ENCODE results near the gene G6PC3.

The G6PC3 gene

DNA sequence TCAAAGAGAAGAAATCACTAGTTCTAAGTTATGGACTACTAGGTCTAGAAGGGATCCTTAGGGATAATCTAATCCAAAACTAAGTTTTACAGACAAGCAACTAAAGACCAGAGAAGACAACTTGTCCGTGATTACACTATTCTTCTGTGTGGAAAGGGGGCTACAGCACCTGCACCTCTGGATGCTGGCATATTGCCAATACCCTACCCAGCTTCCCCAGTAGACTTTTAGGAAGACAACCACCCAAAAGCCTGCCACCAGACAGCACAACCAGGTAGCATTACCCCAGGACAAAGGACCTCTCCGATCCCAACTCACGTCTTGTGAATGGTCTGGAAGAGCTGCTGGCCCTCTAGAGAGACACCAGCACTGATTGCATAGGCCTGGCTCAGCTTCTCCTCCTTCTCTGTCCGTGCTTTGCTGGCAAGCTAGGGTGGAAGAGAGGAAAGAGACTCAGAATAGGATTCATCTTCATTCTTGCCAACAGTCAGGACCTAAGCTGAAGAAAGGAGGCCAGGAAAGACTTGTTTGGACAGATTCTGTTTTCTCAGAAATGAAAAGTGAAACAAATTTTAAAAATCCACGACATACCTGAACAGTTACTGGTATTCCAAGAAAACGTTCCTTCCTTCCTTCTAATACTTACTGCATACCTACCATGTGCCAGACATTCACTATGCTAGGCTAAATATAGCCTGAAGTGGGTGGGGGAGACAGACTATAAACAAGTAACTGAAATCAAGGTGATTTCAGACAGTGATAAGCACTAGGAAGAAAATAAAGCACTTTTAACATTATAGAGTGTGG, 30.5 kb upstream of the G6PC3 start:
- no peak overlapping the region for H3K4me3 ChIP-seq (ENCODE audit: low read depth, low read length)
- peaks cover 11% of the 10 kb centered on the region for H3K4me1 ChIP-seq (ENCODE audit: control insufficient read depth, insufficient read depth, low read length)
- ChIA-PET POLR2A (interaction anchor here (0.6 to 1.0 kb wide), 2 partner anchors 21 to 94 kb away, joined by 3 to 5 read pairs; no protein-coding TSS in a partner anchor), CTCF (interaction anchor here (0.5 to 6.2 kb wide), 13 partner anchors 11 to 161 kb away, joined by 3 to 62 read pairs (median 6); no protein-coding TSS in a partner anchor)
- peaks cover 43 to 48% of the 10 kb centered on the region in 2 experiments for H3K36me3 ChIP-seq (ENCODE audit: control insufficient read depth in 2 of 2, insufficient read depth in 1 of 2, low read length in 2 of 2)
- no peaks in the 10 kb centered on the region for H3K9me3 ChIP-seq (ENCODE audit: control insufficient read depth, insufficient read depth, low read depth, low read length)
- H3K27ac ChIP-seq (ENCODE audit: extremely low read depth, low read depth, low read length): peak overlapping the region; percentile 27; the same call in 1 of the 2 replicates
- TF ChIP-seq ZNF423 (tag by site-specific recombination; IDR thresholded peaks at IDR 0.05) (no peak), BCL11A (tag by site-specific recombination; IDR thresholded peaks at IDR 0.05; ENCODE audit: low read depth) (no peak), ZFP37 (tag by site-specific recombination; IDR thresholded peaks at IDR 0.05) (no peak), ZFP3 (tag by site-specific recombination; IDR thresholded peaks at IDR 0.05; ENCODE audit: low read depth) (no peak), ZNF658 (tag by site-specific recombination; IDR thresholded peaks at IDR 0.05) (no peak), ZEB2 (tag by site-specific recombination; IDR thresholded peaks at IDR 0.05) (no peak), ZNF704 (tag by site-specific recombination; IDR thresholded peaks at IDR 0.05) (no peak), KLF9 (tag by site-specific recombination; IDR thresholded peaks at IDR 0.05; ENCODE audit: low read depth) (no peak), ZNF785 (tag by site-specific recombination; IDR thresholded peaks at IDR 0.05) (no peak), EGR2 (tag by site-specific recombination; IDR thresholded peaks at IDR 0.05; ENCODE audit: low read depth) (no peak), ZNF548 (tag by site-specific recombination; IDR thresholded peaks at IDR 0.05) (no peak), ZNF473 (tag by site-specific recombination; IDR thresholded peaks at IDR 0.05) (no peak)
- TF ChIP-seq, protein P1, sequence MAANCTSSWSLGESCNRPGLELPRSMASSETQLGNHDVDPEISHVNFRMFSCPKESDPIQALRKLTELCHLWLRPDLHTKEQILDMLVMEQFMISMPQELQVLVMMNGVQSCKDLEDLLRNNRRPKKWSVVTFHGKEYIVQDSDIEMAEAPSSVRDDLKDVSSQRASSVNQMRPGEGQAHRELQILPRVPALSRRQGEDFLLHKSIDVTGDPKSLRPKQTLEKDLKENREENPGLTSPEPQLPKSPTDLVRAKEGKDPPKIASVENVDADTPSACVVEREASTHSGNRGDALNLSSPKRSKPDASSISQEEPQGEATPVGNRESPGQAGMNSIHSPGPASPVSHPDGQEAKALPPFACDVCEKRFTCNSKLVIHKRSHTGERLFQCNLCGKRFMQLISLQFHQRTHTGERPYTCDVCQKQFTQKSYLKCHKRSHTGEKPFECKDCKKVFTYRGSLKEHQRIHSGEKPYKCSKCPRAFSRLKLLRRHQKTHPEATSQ (tag by site-specific recombination; IDR thresholded peaks at IDR 0.05): no peak

GRCh38 chr17:44043272-44043696, 27.3 kb upstream of the G6PC3 start:
- Histone ChIP-seq H3K9me3 (ENCODE audit: control insufficient read depth, insufficient read depth, low read depth, low read length) (no peaks in the 10 kb centered on the region), H3K4me3 (ENCODE audit: low read depth, low read length) (no peak overlapping the region), H3K36me3 (ENCODE audit: control insufficient read depth in 2 of 2, insufficient read depth in 1 of 2, low read length in 2 of 2) (peaks cover 44 to 45% of the 10 kb centered on the region in 2 experiments), H3K27ac (ENCODE audit: extremely low read depth, low read depth, low read length) (no peak overlapping the region), H3K4me1 (ENCODE audit: control insufficient read depth, insufficient read depth, low read length) (peaks cover 11% of the 10 kb centered on the region)
- POLR2A ChIA-PET: interaction anchor here (0.6 to 1.3 kb wide), 4 partner anchors 11 to 427 kb away, joined by 3 to 5 read pairs (median 3); partner anchors contain the start of gene HDAC5
- TF ChIP-seq, protein P2, sequence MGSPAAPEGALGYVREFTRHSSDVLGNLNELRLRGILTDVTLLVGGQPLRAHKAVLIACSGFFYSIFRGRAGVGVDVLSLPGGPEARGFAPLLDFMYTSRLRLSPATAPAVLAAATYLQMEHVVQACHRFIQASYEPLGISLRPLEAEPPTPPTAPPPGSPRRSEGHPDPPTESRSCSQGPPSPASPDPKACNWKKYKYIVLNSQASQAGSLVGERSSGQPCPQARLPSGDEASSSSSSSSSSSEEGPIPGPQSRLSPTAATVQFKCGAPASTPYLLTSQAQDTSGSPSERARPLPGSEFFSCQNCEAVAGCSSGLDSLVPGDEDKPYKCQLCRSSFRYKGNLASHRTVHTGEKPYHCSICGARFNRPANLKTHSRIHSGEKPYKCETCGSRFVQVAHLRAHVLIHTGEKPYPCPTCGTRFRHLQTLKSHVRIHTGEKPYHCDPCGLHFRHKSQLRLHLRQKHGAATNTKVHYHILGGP (tag by site-specific recombination; IDR thresholded peaks at IDR 0.05): no peak
- TF ChIP-seq OSR2 (tag by site-specific recombination; IDR thresholded peaks at IDR 0.05) (no peak), ZNF843 (tag by site-specific recombination; IDR thresholded peaks at IDR 0.05) (no peak), ZNF19 (tag by site-specific recombination; IDR thresholded peaks at IDR 0.05; ENCODE audit: low read depth) (no peak), SP3 (tag by site-specific recombination; IDR thresholded peaks at IDR 0.05) (no peak), GLIS2 (tag by site-specific recombination; IDR thresholded peaks at IDR 0.05) (no peak), ZNF521 (tag by site-specific recombination; IDR thresholded peaks at IDR 0.05) (no peak), ZNF16 (tag by site-specific recombination; IDR thresholded peaks at IDR 0.05; ENCODE audit: low read depth) (no peak), IKZF3 (tag by site-specific recombination; IDR thresholded peaks at IDR 0.05) (no peak), RBAK (tag by site-specific recombination; IDR thresholded peaks at IDR 0.05) (no peak), ZNF514 (tag by site-specific recombination; IDR thresholded peaks at IDR 0.05) (no peak), ZNF2 (tag by site-specific recombination; IDR thresholded peaks at IDR 0.05) (no peak)
- TF ChIP-seq, protein P3, sequence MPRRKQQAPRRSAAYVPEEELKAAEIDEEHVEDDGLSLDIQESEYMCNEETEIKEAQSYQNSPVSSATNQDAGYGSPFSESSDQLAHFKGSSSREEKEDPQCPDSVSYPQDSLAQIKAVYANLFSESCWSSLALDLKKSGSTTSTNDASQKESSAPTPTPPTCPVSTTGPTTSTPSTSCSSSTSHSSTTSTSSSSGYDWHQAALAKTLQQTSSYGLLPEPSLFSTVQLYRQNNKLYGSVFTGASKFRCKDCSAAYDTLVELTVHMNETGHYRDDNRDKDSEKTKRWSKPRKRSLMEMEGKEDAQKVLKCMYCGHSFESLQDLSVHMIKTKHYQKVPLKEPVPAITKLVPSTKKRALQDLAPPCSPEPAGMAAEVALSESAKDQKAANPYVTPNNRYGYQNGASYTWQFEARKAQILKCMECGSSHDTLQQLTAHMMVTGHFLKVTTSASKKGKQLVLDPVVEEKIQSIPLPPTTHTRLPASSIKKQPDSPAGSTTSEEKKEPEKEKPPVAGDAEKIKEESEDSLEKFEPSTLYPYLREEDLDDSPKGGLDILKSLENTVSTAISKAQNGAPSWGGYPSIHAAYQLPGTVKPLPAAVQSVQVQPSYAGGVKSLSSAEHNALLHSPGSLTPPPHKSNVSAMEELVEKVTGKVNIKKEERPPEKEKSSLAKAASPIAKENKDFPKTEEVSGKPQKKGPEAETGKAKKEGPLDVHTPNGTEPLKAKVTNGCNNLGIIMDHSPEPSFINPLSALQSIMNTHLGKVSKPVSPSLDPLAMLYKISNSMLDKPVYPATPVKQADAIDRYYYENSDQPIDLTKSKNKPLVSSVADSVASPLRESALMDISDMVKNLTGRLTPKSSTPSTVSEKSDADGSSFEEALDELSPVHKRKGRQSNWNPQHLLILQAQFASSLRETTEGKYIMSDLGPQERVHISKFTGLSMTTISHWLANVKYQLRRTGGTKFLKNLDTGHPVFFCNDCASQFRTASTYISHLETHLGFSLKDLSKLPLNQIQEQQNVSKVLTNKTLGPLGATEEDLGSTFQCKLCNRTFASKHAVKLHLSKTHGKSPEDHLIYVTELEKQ (tag by site-specific recombination; IDR thresholded peaks at IDR 0.05; ENCODE audit: borderline replicate concordance): no peak
- CTCF ChIA-PET: interaction anchor here (0.6 to 6.2 kb wide), 19 partner anchors 8 to 406 kb away, joined by 3 to 62 read pairs (median 9); partner anchors contain the start of genes HDAC5 and LSM12
